ENCODE data around the gene TTC33. TPM values are rescaled to one million over a fixed set of nuclear protein-coding genes. Genes with fewer than 3 reads are reported as not detected.

Gene TTC33
- total and polyA plus RNA-seq, 2 of the 13 experiments (the other 11 are each of a cell fraction or from before 2014, with no cell fraction given): 4.5 to 20.0 TPM

DNA sequence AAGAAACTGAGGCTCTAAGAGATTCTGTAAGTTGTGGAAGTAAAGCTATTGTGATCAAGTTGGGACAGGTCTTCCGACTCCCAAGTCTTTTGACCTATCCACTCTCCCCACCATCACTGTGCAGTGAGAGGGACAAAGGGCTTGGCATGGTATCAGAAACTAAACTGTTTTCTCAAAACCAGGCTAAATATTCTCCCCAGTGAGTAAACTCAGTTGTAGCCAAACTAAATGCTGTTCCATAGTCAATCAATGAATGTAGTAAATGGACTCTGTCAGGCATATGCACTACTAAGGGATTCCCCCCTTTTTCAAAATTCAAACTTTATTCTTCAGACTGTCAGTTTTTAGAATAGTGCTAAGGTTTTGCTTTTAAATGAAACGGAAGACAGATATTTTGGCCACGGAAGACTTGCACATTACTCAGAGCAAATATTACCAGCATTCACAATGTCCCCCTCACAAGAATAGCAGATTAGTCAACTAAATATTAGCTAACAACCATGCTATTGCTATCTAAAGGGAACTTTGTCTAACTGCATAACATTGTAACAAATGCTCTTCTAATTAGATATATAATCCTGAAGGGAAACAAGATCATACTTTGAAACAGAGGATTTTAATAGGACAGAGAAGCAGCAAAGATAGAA lies 35.3 kb upstream of the TTC33 start (continued):
- TF ChIP-seq LCORL (IDR thresholded peaks at IDR 0.05) (no peak), LCORL (CRISPR knock-in tag; IDR thresholded peaks at IDR 0.05) (0 out of 2 replicates have a peak, but pooled peaks have one; percentile 10), ZNF883 (CRISPR knock-in tag; IDR thresholded peaks at IDR 0.05; ENCODE audit: not compliant biosample characterization) (no peak), CREB1 (IDR thresholded peaks at IDR 0.05) (no peak), CREB1 (CRISPR knock-in tag; IDR thresholded peaks at IDR 0.05) (peak; percentile 41; the same call in 1 of the 2 replicates), ZMAT3 (CRISPR knock-in tag; conservative IDR thresholded peaks at IDR 0.05) (no peak), MXD4 (CRISPR knock-in tag; IDR thresholded peaks at IDR 0.05) (no peak), POLR2G (IDR thresholded peaks at IDR 0.05; ENCODE audit: low read depth, low read length) (no peak), TAF1 (CRISPR knock-in tag; IDR thresholded peaks at IDR 0.05) (no peak)
- TF ChIP-seq, protein P1, sequence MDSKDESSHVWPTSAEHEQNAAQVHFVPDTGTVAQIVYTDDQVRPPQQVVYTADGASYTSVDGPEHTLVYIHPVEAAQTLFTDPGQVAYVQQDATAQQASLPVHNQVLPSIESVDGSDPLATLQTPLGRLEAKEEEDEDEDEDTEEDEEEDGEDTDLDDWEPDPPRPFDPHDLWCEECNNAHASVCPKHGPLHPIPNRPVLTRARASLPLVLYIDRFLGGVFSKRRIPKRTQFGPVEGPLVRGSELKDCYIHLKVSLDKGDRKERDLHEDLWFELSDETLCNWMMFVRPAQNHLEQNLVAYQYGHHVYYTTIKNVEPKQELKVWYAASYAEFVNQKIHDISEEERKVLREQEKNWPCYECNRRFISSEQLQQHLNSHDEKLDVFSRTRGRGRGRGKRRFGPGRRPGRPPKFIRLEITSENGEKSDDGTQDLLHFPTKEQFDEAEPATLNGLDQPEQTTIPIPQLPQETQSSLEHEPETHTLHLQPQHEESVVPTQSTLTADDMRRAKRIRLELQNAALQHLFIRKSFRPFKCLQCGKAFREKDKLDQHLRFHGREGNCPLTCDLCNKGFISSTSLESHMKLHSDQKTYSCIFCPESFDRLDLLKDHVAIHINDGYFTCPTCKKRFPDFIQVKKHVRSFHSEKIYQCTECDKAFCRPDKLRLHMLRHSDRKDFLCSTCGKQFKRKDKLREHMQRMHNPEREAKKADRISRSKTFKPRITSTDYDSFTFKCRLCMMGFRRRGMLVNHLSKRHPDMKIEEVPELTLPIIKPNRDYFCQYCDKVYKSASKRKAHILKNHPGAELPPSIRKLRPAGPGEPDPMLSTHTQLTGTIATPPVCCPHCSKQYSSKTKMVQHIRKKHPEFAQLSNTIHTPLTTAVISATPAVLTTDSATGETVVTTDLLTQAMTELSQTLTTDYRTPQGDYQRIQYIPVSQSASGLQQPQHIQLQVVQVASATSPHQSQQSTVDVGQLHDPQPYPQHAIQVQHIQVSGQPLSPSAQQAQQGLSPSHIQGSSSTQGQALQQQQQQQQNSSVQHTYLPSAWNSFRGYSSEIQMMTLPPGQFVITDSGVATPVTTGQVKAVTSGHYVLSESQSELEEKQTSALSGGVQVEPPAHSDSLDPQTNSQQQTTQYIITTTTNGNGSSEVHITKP (CRISPR knock-in tag; IDR thresholded peaks at IDR 0.05; ENCODE audit: low read depth): no peak
- TF ChIP-seq, protein P2, sequence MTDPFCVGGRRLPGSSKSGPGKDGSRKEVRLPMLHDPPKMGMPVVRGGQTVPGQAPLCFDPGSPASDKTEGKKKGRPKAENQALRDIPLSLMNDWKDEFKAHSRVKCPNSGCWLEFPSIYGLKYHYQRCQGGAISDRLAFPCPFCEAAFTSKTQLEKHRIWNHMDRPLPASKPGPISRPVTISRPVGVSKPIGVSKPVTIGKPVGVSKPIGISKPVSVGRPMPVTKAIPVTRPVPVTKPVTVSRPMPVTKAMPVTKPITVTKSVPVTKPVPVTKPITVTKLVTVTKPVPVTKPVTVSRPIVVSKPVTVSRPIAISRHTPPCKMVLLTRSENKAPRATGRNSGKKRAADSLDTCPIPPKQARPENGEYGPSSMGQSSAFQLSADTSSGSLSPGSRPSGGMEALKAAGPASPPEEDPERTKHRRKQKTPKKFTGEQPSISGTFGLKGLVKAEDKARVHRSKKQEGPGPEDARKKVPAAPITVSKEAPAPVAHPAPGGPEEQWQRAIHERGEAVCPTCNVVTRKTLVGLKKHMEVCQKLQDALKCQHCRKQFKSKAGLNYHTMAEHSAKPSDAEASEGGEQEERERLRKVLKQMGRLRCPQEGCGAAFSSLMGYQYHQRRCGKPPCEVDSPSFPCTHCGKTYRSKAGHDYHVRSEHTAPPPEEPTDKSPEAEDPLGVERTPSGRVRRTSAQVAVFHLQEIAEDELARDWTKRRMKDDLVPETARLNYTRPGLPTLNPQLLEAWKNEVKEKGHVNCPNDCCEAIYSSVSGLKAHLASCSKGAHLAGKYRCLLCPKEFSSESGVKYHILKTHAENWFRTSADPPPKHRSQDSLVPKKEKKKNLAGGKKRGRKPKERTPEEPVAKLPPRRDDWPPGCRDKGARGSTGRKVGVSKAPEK (CRISPR knock-in tag; IDR thresholded peaks at IDR 0.05; ENCODE audit: borderline replicate concordance): no peak
